HG03432 (cell line): ENCODE measurements around the gene ZFYVE28.

ENCODE experiments used
- ATAC-seq: cut with Tn5 transposase; IDR thresholded peaks from one replicate; pipeline ENCODE4 v1.9.1; 2021; ENCODE audit warnings: mild to moderate bottlenecking, moderate library complexity; ENCODE audit not compliant: unreplicated experiment

Gene ZFYVE28

GRCh38 chr4:2428496-2429213 is 10.2 kb upstream of the ZFYVE28 start:
- ATAC-seq, result no peak

GRCh38 chr4:2427383-2428334 is 9.2 kb upstream of the ZFYVE28 start:
- ATAC-seq, result no peak

GRCh38 chr4:2426711-2427275 is 8.3 kb upstream of the ZFYVE28 start:
- ATAC-seq, result no peak

- ATAC-seq, result no peak
Measured at GRCh38 chr4:2426069-2426397, 7.6 kb upstream of the ZFYVE28 start.

- no peak for ATAC-seq
Measured at GRCh38 chr4:2425386-2426068, 7.1 kb upstream of the ZFYVE28 start.

GRCh38 chr4:2424581-2424980 is 6.1 kb upstream of the ZFYVE28 start:
- no peak for ATAC-seq

- ATAC-seq, result no peak
Measured at GRCh38 chr4:2423695-2424094, 5.2 kb upstream of the ZFYVE28 start.

GRCh38 chr4:2423066-2423465 is 4.6 kb upstream of the ZFYVE28 start:
- no peak for ATAC-seq

GRCh38 chr4:2421928-2422327 is 3.5 kb upstream of the ZFYVE28 start:
- ATAC-seq, result no peak

- ATAC-seq, result no peak
Measured at GRCh38 chr4:2419814-2420213, 1.4 kb upstream of the ZFYVE28 start.

GRCh38 chr4:2418650-2419571 is 466 bp upstream of the ZFYVE28 start, which contains the start of gene CFAP99:
CFAP99 (plus strand) TSS chr4:2418955.
- peak; percentile 89 for ATAC-seq

GRCh38 chr4:2417226-2417764 is 1.1 kb downstream of the ZFYVE28 start:
- ATAC-seq, result no peak

GRCh38 chr4:2416564-2417225 is 1.8 kb downstream of the ZFYVE28 start:
- no peak for ATAC-seq

- ATAC-seq, result no peak
Measured at GRCh38 chr4:2415881-2416563, 2.4 kb downstream of the ZFYVE28 start.

- ATAC-seq, result no peak
Measured at GRCh38 chr4:2415213-2415612, 3.2 kb downstream of the ZFYVE28 start.

- no peak for ATAC-seq
Measured at GRCh38 chr4:2413821-2414610, 4.4 kb downstream of the ZFYVE28 start.

GRCh38 chr4:2412885-2413716 is 5.3 kb downstream of the ZFYVE28 start:
- peak; percentile 51 for ATAC-seq
